Kidney (tissue), 14 donors: ENCODE measurements around the gene OR51T1. TPM values are rescaled to one million over a fixed set of nuclear protein-coding genes. Genes with fewer than 3 reads are reported as not detected.

Source experiments
- DNase-seq, 5 donors: peaks; one replicate each; pipeline ENCODE4 v3.0.0-alpha.2; 2013 to 2020
- FAIRE-seq: peaks from 2 replicates; lab custom pipeline; 2012; peaks lifted over from hg19 to GRCh38; lab: Jason Lieb, UNC
- H3K27ac ChIP-seq, 2 donors: one replicate each; pipeline ENCODE4 v1.7.0; 2013; ENCODE audit warnings: low read depth in 2 of 2, low read length in 2 of 2, inconsistent platforms in 1 of 2
- H3K27me3 ChIP-seq: one replicate; pipeline ENCODE4 v1.7.1; 2013; ENCODE audit warnings: low read length, inconsistent platforms; ENCODE audit not compliant: control insufficient read depth, insufficient read depth
- H3K36me3 ChIP-seq, 3 donors: one replicate each; pipeline versions ENCODE4 v1.7.0 to v1.7.1; 2013; ENCODE audit warnings: low read length in 3 of 3, control low read depth in 1 of 3, inconsistent platforms in 1 of 3; ENCODE audit not compliant: insufficient read depth in 3 of 3, control insufficient read depth in 2 of 3
- H3K4me1 ChIP-seq, 3 donors: one replicate each; pipeline versions ENCODE4 v1.7.0 to v1.7.1; 2013; ENCODE audit warnings: low read length in 3 of 3, inconsistent platforms in 1 of 3, low read depth in 1 of 3; ENCODE audit not compliant: control insufficient read depth in 2 of 3, insufficient read depth in 2 of 3
- H3K4me3 ChIP-seq, 3 donors: one replicate each; pipeline versions ENCODE4 v1.7.0 to v1.8.1; 2013; ENCODE audit warnings: low read length in 3 of 3, control low read depth in 1 of 3, inconsistent platforms in 1 of 3
- H3K9ac ChIP-seq, 3 donors: one replicate each; pipeline versions ENCODE4 v1.7.0 to v1.7.1; 2013; ENCODE audit warnings: low read length in 3 of 3, control low read depth in 1 of 3, inconsistent platforms in 1 of 3
- H3K9me3 ChIP-seq, 3 donors: one replicate each; pipeline versions ENCODE4 v1.7.0 to v1.7.1; 2013; ENCODE audit warnings: low read length in 3 of 3, control low read depth in 1 of 3, inconsistent platforms in 1 of 3; ENCODE audit not compliant: control insufficient read depth in 2 of 3, insufficient read depth in 1 of 3
- CTCF ChIP-seq: IDR thresholded peaks from 3 replicates; pipeline ENCODE4 v1.5.1; 2012; ENCODE audit warnings: mild to moderate bottlenecking, moderate library complexity, borderline replicate concordance; ENCODE audit not compliant: insufficient read depth; ENCODE audit errors: extremely low read depth
- intact Hi-C: fragments of 100-400 bp; cut with DNase I; formaldehyde crosslinking; loops from one replicate; pipeline ENCODE4 v1.11.1; 2022
- polyA plus RNA-seq: library from polyadenylated mRNA; stranded (reverse); fragments of 350-450 nt; fragmentation: Illumina TruSeq; extraction: RNeasy Lipid Tissue Mini Kit (QIAGEN cat#74804); gene quantifications from one replicate; pipeline ENCODE4 v1.2.3, GENCODE V29; 2014; ENCODE audit warnings: low read depth, low replicate concordance; ENCODE audit not compliant: insufficient read depth
- total RNA-seq: library from RNA; stranded (reverse); fragmentation: NEBNext Ultra II Directional; extraction: Animal tissue kit (Norgen Biotek cat#: 25700); gene quantifications from one replicate; pipeline ENCODE4 v1.2.1, GENCODE V29; 2021
- donor health status: control.
- donor health status: control.
- donor health status: control.
- donor health status: control.
- donor health status: control.
- donor health status: DM: yes; HTN: yes; CAD: no.
- donor health status: Normal renal cell carcinoma (clear cell type).

OR51T1 gene
- total and polyA plus RNA-seq, 2 donors from 2014 or later: not detected

- TF ChIP-seq CTCF: no peak
- H3K4me1 ChIP-seq: no peaks in the 10 kb centered on the region
- H3K36me3 ChIP-seq: no peaks in the 10 kb centered on the region
- intact Hi-C loops: no loop called here
- H3K27me3 ChIP-seq: no peaks in the 10 kb centered on the region
- FAIRE-seq (no peak), DNase-seq (no peak)
- H3K9me3 ChIP-seq: no peaks in the 10 kb centered on the region
- H3K27ac ChIP-seq: no peak overlapping the region
- no peak overlapping the region for H3K4me3 ChIP-seq
- H3K9ac ChIP-seq: no peak overlapping the region
Measured at GRCh38 chr11:4865855-4866254, 15.8 kb upstream of the OR51T1 start.

- no peaks in the 10 kb centered on the region for H3K9me3 ChIP-seq
- H3K4me3 ChIP-seq: no peak overlapping the region
- no peaks in the 10 kb centered on the region for H3K4me1 ChIP-seq
- no peaks in the 10 kb centered on the region for H3K36me3 ChIP-seq
- FAIRE-seq: no peak
- H3K27ac ChIP-seq: no peak overlapping the region
- no peak for DNase-seq
- intact Hi-C loops: no loop called here
- H3K9ac ChIP-seq: no peak overlapping the region
- TF ChIP-seq CTCF: no peak
- H3K27me3 ChIP-seq: no peaks in the 10 kb centered on the region
Measured at GRCh38 chr11:4881188-4881587, 512 bp upstream of the OR51T1 start.

GRCh38 chr11:4882543-4882942, 843 bp downstream of the OR51T1 start:
- Histone ChIP-seq H3K36me3 (no peaks in the 10 kb centered on the region), H3K27me3 (no peaks in the 10 kb centered on the region), H3K27ac (no peak overlapping the region), H3K9me3 (no peaks in the 10 kb centered on the region), H3K4me1 (no peaks in the 10 kb centered on the region), H3K4me3 (no peak overlapping the region), H3K9ac (no peak overlapping the region)
- DNase-seq (no peak), FAIRE-seq (no peak)
- no peak for TF ChIP-seq CTCF
- intact Hi-C loops: no loop called here

GRCh38 chr11:4884361-4884760, 2.7 kb downstream of the OR51T1 start:
- TF ChIP-seq CTCF: no peak
- Histone ChIP-seq H3K4me3 (no peak overlapping the region), H3K27me3 (no peaks in the 10 kb centered on the region), H3K9me3 (no peaks in the 10 kb centered on the region), H3K4me1 (no peaks in the 10 kb centered on the region), H3K36me3 (no peaks in the 10 kb centered on the region), H3K27ac (no peak overlapping the region), H3K9ac (no peak overlapping the region)
- DNase-seq: peak in 1 of 5 donors; percentile 7
- FAIRE-seq: no peak
- intact Hi-C loops: no loop called here
